ENCODE measurements around the gene C16orf82. TPM values are rescaled to one million over a fixed set of nuclear protein-coding genes. Genes with fewer than 3 reads are reported as not detected.

C16orf82 gene
- total RNA-seq, 1 experiment from 2014 or later, result not detected

- Mint-ChIP-seq H3K36me3 (ENCODE audit: insufficient read depth, unreplicated experiment) (peaks cover 5% of the 10 kb centered on the region), H3K9me3 (ENCODE audit: low read depth, unreplicated experiment) (no peaks in the 10 kb centered on the region), H3K4me3 (ENCODE audit: low read depth, unreplicated experiment) (peak overlapping the region; percentile 43), H3K27me3 (ENCODE audit: unreplicated experiment) (peaks cover 62% of the 10 kb centered on the region), H3K27ac (ENCODE audit: unreplicated experiment) (peak overlapping the region; percentile 40), H3K4me1 (ENCODE audit: low read depth, unreplicated experiment) (no peaks in the 10 kb centered on the region)
- BruUV-seq (replicated peaks), result no TSS peak
- CTCF ChIA-PET, result interaction anchor here (0.6 to 1.4 kb wide), 24 partner anchors 8 to 1834 kb away, joined by 3 to 13 read pairs (median 4); partner anchors contain the start of genes GTF3C1, KATNIP and KDM8
- peak; percentile 96 for TF ChIP-seq CTCF (IDR thresholded peaks at IDR 0.05; ENCODE audit: unreplicated experiment)
- DNase-seq, result peak; percentile 91
- intact Hi-C loops (cut with micrococcal nuclease; ENCODE audit: unreplicated experiment), result loop anchor here (5.0 to 10.0 kb wide), 2 partner anchors 65 to 257 kb away; no protein-coding TSS in a partner anchor
Measured at GRCh38 chr16:27109666-27110523, 43.2 kb downstream of the C16orf82 start.

- no peak overlapping the region for H3K4me3 Mint-ChIP-seq (ENCODE audit: low read depth, unreplicated experiment)
- CTCF ChIA-PET, result interaction anchor here (0.6 to 1.4 kb wide), 20 partner anchors 9 to 1834 kb away, joined by 3 to 13 read pairs (median 4); partner anchors contain the start of genes GTF3C1, KATNIP and KDM8
Measured at GRCh38 chr16:27110524-27110896, 43.8 kb downstream of the C16orf82 start.

GRCh38 chr16:27111486-27111885 is 44.8 kb downstream of the C16orf82 start:
- Mint-ChIP-seq H3K4me1 (ENCODE audit: low read depth, unreplicated experiment) (no peaks in the 10 kb centered on the region), H3K27ac (ENCODE audit: unreplicated experiment) (no peak overlapping the region), H3K4me3 (ENCODE audit: low read depth, unreplicated experiment) (no peak overlapping the region), H3K9me3 (ENCODE audit: low read depth, unreplicated experiment) (peaks cover 2% of the 10 kb centered on the region), H3K36me3 (ENCODE audit: insufficient read depth, unreplicated experiment) (peaks cover 5% of the 10 kb centered on the region), H3K27me3 (ENCODE audit: unreplicated experiment) (peaks cover 77% of the 10 kb centered on the region)
- CTCF ChIA-PET, result no interaction called here
- intact Hi-C loops (cut with micrococcal nuclease; ENCODE audit: unreplicated experiment), result loop anchor here (5.0 kb wide), 1 partner anchor 256 kb away; no protein-coding TSS in a partner anchor
- DNase-seq, result no peak
- no TSS peak for BruUV-seq (replicated peaks)
- TF ChIP-seq CTCF (IDR thresholded peaks at IDR 0.05; ENCODE audit: unreplicated experiment), result no peak

More at GRCh38 chr16:27110524-27110896, 43.8 kb downstream of the C16orf82 start:
- Mint-ChIP-seq H3K4me1 (ENCODE audit: low read depth, unreplicated experiment) (no peaks in the 10 kb centered on the region), H3K36me3 (ENCODE audit: insufficient read depth, unreplicated experiment) (peaks cover 5% of the 10 kb centered on the region), H3K27ac (ENCODE audit: unreplicated experiment) (no peak overlapping the region), H3K27me3 (ENCODE audit: unreplicated experiment) (peaks cover 68% of the 10 kb centered on the region), H3K9me3 (ENCODE audit: low read depth, unreplicated experiment) (no peaks in the 10 kb centered on the region)
- no peak for DNase-seq
- no TSS peak for BruUV-seq (replicated peaks)
- intact Hi-C loops (cut with micrococcal nuclease; ENCODE audit: unreplicated experiment), result loop anchor here (5.0 kb wide), 1 partner anchor 257 kb away; no protein-coding TSS in a partner anchor
- no peak for TF ChIP-seq CTCF (IDR thresholded peaks at IDR 0.05; ENCODE audit: unreplicated experiment)

- Mint-ChIP-seq H3K4me1 (ENCODE audit: low read depth, unreplicated experiment) (no peaks in the 10 kb centered on the region), H3K9me3 (ENCODE audit: low read depth, unreplicated experiment) (peaks cover 6% of the 10 kb centered on the region), H3K27ac (ENCODE audit: unreplicated experiment) (no peak overlapping the region), H3K27me3 (ENCODE audit: unreplicated experiment) (peaks cover 85% of the 10 kb centered on the region), H3K4me3 (ENCODE audit: low read depth, unreplicated experiment) (no peak overlapping the region), H3K36me3 (ENCODE audit: insufficient read depth, unreplicated experiment) (peaks cover 5% of the 10 kb centered on the region)
- BruUV-seq (replicated peaks), result no TSS peak
- intact Hi-C loops (cut with micrococcal nuclease; ENCODE audit: unreplicated experiment), result loop anchor here (5.0 kb wide), 1 partner anchor 255 kb away; no protein-coding TSS in a partner anchor
- no peak for DNase-seq
- no peak for TF ChIP-seq CTCF (IDR thresholded peaks at IDR 0.05; ENCODE audit: unreplicated experiment)
- CTCF ChIA-PET, result no interaction called here
Measured at GRCh38 chr16:27112093-27112811, 45.5 kb downstream of the C16orf82 start.

Measured in Calu3 (cell line).